IMR-90 (cell line): ENCODE measurements around the gene FNDC3B. TPM values are rescaled to one million over a fixed set of nuclear protein-coding genes. Genes with fewer than 3 reads are reported as not detected.

ENCODE experiments used
- ATAC-seq: fragments of 200-7000 bp; cut with Tn5 transposase; 2 replicates; pipeline ENCODE4 v1.9.1; 2020; ENCODE audit warnings: low read depth, mild to moderate bottlenecking, moderate library complexity
- BruUV-seq: library from RNA; stranded (reverse); fragments of 400-500 nt; replicated peaks from 2 replicates; lab custom pipeline; 2021; lab: Mats Ljungman, UMichigan
- CTCF ChIA-PET: fragments of 300-600 bp; formaldehyde crosslinking; extraction: SDS; loops from one replicate; lab custom pipeline; 2021; ENCODE audit warnings: antibody characterized with exemption; lab: Yijun Ruan, JAX
- POLR2A ChIA-PET: fragments of 300-600 bp; sonication (Branson Sonifier 250); formaldehyde crosslinking; loops from one replicate; lab custom pipeline; 2022; ENCODE audit warnings: antibody characterized with exemption; ENCODE audit not compliant: unreplicated experiment; lab: Charles Lee
- DNase-seq: peaks from one replicate; pipeline ENCODE4 v3.0.0; 2013
- H2AFZ ChIP-seq: replicated peaks from 2 replicates; pipeline ENCODE3; 2013; ENCODE audit warnings: low read length, mild to moderate bottlenecking; ENCODE audit not compliant: poor library complexity
- H2AK5ac ChIP-seq: 2 replicates; pipeline ENCODE4 v1.6.1; 2013; ENCODE audit warnings: low read depth, low read length, inconsistent platforms
- H2AK9ac ChIP-seq: replicated peaks from 2 replicates; pipeline ENCODE3; 2013; ENCODE audit warnings: mild to moderate bottlenecking, low read depth, low read length, moderate library complexity; ENCODE audit not compliant: poor library complexity
- H2BK120ac ChIP-seq: 2 replicates; pipeline ENCODE4 v1.6.1; 2013; ENCODE audit warnings: low read depth, low read length, inconsistent platforms
- H2BK15ac ChIP-seq: 3 replicates; pipeline ENCODE4 v1.6.1; 2013; ENCODE audit warnings: low read depth, low read length, inconsistent platforms
- H2BK20ac ChIP-seq: 2 replicates; pipeline ENCODE4 v1.6.1; 2013; ENCODE audit warnings: low read depth, mild to moderate bottlenecking, inconsistent platforms, low read length, moderate library complexity
- H2BK5ac ChIP-seq: 2 replicates; pipeline ENCODE4 v1.6.1; 2013; ENCODE audit warnings: mild to moderate bottlenecking, low read depth, low read length, inconsistent platforms; ENCODE audit not compliant: poor library complexity, severe bottlenecking
- H3K14ac ChIP-seq: replicated peaks from 2 replicates; pipeline ENCODE4 v1.6.1; 2013; ENCODE audit warnings: low read depth, low read length, inconsistent platforms
- H3K18ac ChIP-seq: 2 replicates; pipeline ENCODE4 v1.6.1; 2013; ENCODE audit warnings: low read depth, low read length, control low read depth
- H3K23ac ChIP-seq: 2 replicates; pipeline ENCODE4 v1.6.1; 2013; ENCODE audit warnings: low read depth, low read length, inconsistent platforms
- H3K27ac ChIP-seq: 2 replicates; pipeline ENCODE4 v1.5.1; 2013; ENCODE audit warnings: mild to moderate bottlenecking, control low read depth, low read length; ENCODE audit not compliant: insufficient read depth
- H3K27me3 ChIP-seq: 2 replicates; pipeline ENCODE4 v1.6.1; 2013; ENCODE audit warnings: low read length; ENCODE audit not compliant: control insufficient read depth, insufficient read depth
- H3K36me3 ChIP-seq: 2 replicates; pipeline ENCODE4 v1.6.1; 2013; ENCODE audit warnings: low read length, mixed read lengths; ENCODE audit not compliant: control insufficient read depth, insufficient read depth
- H3K4ac ChIP-seq: 2 replicates; pipeline ENCODE4 v1.6.1; 2013; ENCODE audit warnings: low read depth, low read length, inconsistent platforms
- H3K4me1 ChIP-seq: 2 replicates; pipeline ENCODE4 v1.6.1; 2013; ENCODE audit warnings: low read length, mixed read lengths; ENCODE audit not compliant: control insufficient read depth, insufficient read depth
- H3K4me2 ChIP-seq: 2 replicates; pipeline ENCODE4 v1.6.1; 2013; ENCODE audit warnings: low read depth, mild to moderate bottlenecking, control low read depth, low read length, moderate library complexity
- H3K4me3 ChIP-seq: 2 replicates; pipeline ENCODE4 v1.5.1; 2013; ENCODE audit warnings: low read depth, mild to moderate bottlenecking, control low read depth, low read length, moderate library complexity; ENCODE audit not compliant: insufficient read depth
- H3K56ac ChIP-seq: 2 replicates; pipeline ENCODE4 v1.6.1; 2013; ENCODE audit warnings: low read length, inconsistent platforms; ENCODE audit not compliant: insufficient read depth; ENCODE audit errors: extremely low read depth
- H3K79me1 ChIP-seq, 2 experiments: 2 replicates each; pipeline ENCODE4 v1.6.1; 2013; ENCODE audit warnings: low read length in 2 of 2, inconsistent platforms in 1 of 2, low read depth in 1 of 2
- H3K9ac ChIP-seq: 2 replicates; pipeline ENCODE4 v1.6.1; 2013; ENCODE audit warnings: low read depth, low read length, control low read depth
- H3K9me1 ChIP-seq: 2 replicates; pipeline ENCODE4 v1.6.1; 2013; ENCODE audit warnings: low read length, inconsistent platforms; ENCODE audit not compliant: insufficient read depth
- H3K9me3 ChIP-seq: 2 replicates; pipeline ENCODE4 v1.6.1; 2013; ENCODE audit warnings: low read length; ENCODE audit not compliant: control insufficient read depth, insufficient read depth
- H4K20me1 ChIP-seq: 2 replicates; pipeline ENCODE4 v1.6.1; 2013; ENCODE audit warnings: low read length, inconsistent platforms; ENCODE audit not compliant: insufficient read depth
- H4K5ac ChIP-seq: 2 replicates; pipeline ENCODE4 v1.6.1; 2013; ENCODE audit warnings: mild to moderate bottlenecking, low read depth, low read length, control low read depth
- H4K8ac ChIP-seq, 2 experiments: 2 replicates each; pipeline ENCODE4 v1.6.1; 2013; ENCODE audit warnings: low read depth in 2 of 2, low read length in 2 of 2, control low read depth in 1 of 2, inconsistent platforms in 1 of 2
- H4K91ac ChIP-seq: 2 replicates; pipeline ENCODE4 v1.6.1; 2013; ENCODE audit warnings: low read depth, low read length, inconsistent platforms; ENCODE audit not compliant: insufficient read depth
- BHLHE40 ChIP-seq: fragments of 150-350 bp; IDR thresholded peaks from 2 replicates; pipeline ENCODE4 v1.6.1; 2016; ENCODE audit warnings: mild to moderate bottlenecking, low read depth, low read length
- FOS ChIP-seq: fragments of 150-350 bp; IDR thresholded peaks from 2 replicates; pipeline ENCODE4 v1.6.1; 2016; ENCODE audit warnings: low read depth, low read length
- MAFK ChIP-seq: IDR thresholded peaks from 2 replicates; pipeline ENCODE4 v1.6.1; 2012; ENCODE audit warnings: low read depth, low read length, improper control_type of control experiment
- MXI1 ChIP-seq: IDR thresholded peaks from 2 replicates; pipeline ENCODE4 v1.6.1; 2012; ENCODE audit warnings: low read depth, mild to moderate bottlenecking, low read length, moderate library complexity, borderline replicate concordance
- SMC3 ChIP-seq: fragments of 150-350 bp; IDR thresholded peaks from 2 replicates; pipeline ENCODE4 v1.6.1; 2016; ENCODE audit warnings: low read depth, mild to moderate bottlenecking, antibody characterized with exemption, low read length, moderate library complexity
- WGBS, 2 experiments: methylation state at CpG; one replicate each; pipeline versions ENCODE4 v1.1.5 to v1.1.7; 2013; ENCODE audit warnings: missing lambda C conversion rate in 2 of 2; ENCODE audit not compliant: insufficient read length in 1 of 2; ENCODE audit errors: extremely low coverage in 2 of 2; 5-methylcytosine and 5-hydroxymethylcytosine counted together
- dilution Hi-C: fragments of 300-500 bp; cut with HindIII; formaldehyde crosslinking; loops from one replicate; pipeline ENCODE4 v1.14.3; 2018; ENCODE audit warnings: low sequenced_read_pairs; ENCODE audit not compliant: unreplicated experiment
- in situ Hi-C: fragments of 300-500 bp; cut with MboI; formaldehyde crosslinking; loops from 3 replicates; pipeline ENCODE4 v1.14.3; 2019; ENCODE audit warnings: low sequenced_read_pairs, inconsistent platforms, mixed read lengths
- intact Hi-C: fragments of 100-400 bp; cut with micrococcal nuclease; formaldehyde crosslinking; loops from 2 replicates; pipeline ENCODE4 v1.10.0; 2022
- polyA plus RNA-seq, 3 experiments: library from polyadenylated mRNA; depleted of rRNA; stranded (reverse); fragments of >200 nt; gene quantifications; 2 replicates each; pipeline ENCODE4 v1.2.3, GENCODE V29; 2012; ENCODE audit warnings: low replicate concordance in 1 of 3
- total RNA-seq: library from RNA; depleted of rRNA; stranded (reverse); fragments of >200 nt; gene quantifications from 2 replicates; pipeline ENCODE4 v1.2.3, GENCODE V29; 2012
- TF ChIP-seq, protein P1 (sequence below): fragments of 150-350 bp; IDR thresholded peaks from 2 replicates; pipeline ENCODE4 v1.6.1; 2016; ENCODE audit warnings: low read depth, mild to moderate bottlenecking, low read length, moderate library complexity, borderline replicate concordance
- TF ChIP-seq, protein P2 (sequence below): conservative IDR thresholded peaks from 2 replicates; pipeline ENCODE4 v1.5.1; 2012; ENCODE audit warnings: mild to moderate bottlenecking, low read depth, low read length, improper control_type of control experiment

The FNDC3B gene
- total and polyA plus RNA-seq, 2 of the 4 experiments (the other 2 are of a cell fraction) = 23.9 to 150 TPM

DNA sequence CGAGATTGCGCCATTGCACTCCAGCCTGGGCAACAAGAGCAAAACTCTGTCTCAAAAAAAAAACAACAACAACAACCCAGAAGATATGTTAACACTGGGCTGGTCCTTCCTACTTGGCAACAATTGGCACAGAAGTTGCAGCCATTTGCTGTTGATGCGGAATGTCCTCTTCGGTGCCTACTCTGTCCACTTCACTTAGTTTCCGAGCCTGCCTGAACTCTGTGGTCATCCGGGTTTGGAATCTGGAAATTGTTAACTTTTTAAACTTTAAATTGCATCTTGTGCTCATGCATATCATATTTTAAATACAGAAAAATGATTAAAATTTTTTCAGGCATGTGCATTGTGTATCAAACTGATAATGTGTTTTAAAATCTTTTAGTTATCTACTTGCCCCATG, 81.5 kb downstream of the FNDC3B start:
- no peak for ATAC-seq
- Histone ChIP-seq H3K18ac (no peak overlapping the region), H3K4me1 (peaks cover 16% of the 10 kb centered on the region), H4K91ac (no peak overlapping the region), H3K23ac (no peak overlapping the region), H3K14ac (no peak overlapping the region), H2BK5ac (no peak overlapping the region), H3K56ac (no peak overlapping the region), H2AFZ (no peak overlapping the region), H3K36me3 (peaks cover 21% of the 10 kb centered on the region), H3K4me3 (no peak overlapping the region), H2AK5ac (no peak overlapping the region), H3K79me1 (peaks cover 32 to 77% of the 10 kb centered on the region in 2 experiments), H2BK20ac (no peak overlapping the region), H3K27me3 (no peaks in the 10 kb centered on the region), H3K4me2 (no peak overlapping the region), H4K5ac (no peak overlapping the region), H3K4ac (no peak overlapping the region), H3K9me1 (peaks cover 15% of the 10 kb centered on the region), H2AK9ac (no peak overlapping the region), H4K8ac (no peak overlapping the region), H3K9me3 (no peaks in the 10 kb centered on the region), H3K27ac (no peak overlapping the region), H3K9ac (no peak overlapping the region), H2BK15ac (no peak overlapping the region), H2BK120ac (no peak overlapping the region), H4K20me1 (peaks cover 59% of the 10 kb centered on the region)
- DNase-seq = no peak
- POLR2A ChIA-PET = no interaction called here
- dilution Hi-C loops (no loop called here), in situ Hi-C loops (no loop called here), intact Hi-C loops (no loop called here)
- TF ChIP-seq MXI1 (no peak), FOS (no peak), SMC3 (no peak), MAFK (no peak), BHLHE40 (no peak)
- TF ChIP-seq, protein P1, sequence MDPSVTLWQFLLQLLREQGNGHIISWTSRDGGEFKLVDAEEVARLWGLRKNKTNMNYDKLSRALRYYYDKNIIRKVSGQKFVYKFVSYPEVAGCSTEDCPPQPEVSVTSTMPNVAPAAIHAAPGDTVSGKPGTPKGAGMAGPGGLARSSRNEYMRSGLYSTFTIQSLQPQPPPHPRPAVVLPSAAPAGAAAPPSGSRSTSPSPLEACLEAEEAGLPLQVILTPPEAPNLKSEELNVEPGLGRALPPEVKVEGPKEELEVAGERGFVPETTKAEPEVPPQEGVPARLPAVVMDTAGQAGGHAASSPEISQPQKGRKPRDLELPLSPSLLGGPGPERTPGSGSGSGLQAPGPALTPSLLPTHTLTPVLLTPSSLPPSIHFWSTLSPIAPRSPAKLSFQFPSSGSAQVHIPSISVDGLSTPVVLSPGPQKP = no peak
- TF ChIP-seq, protein P2, sequence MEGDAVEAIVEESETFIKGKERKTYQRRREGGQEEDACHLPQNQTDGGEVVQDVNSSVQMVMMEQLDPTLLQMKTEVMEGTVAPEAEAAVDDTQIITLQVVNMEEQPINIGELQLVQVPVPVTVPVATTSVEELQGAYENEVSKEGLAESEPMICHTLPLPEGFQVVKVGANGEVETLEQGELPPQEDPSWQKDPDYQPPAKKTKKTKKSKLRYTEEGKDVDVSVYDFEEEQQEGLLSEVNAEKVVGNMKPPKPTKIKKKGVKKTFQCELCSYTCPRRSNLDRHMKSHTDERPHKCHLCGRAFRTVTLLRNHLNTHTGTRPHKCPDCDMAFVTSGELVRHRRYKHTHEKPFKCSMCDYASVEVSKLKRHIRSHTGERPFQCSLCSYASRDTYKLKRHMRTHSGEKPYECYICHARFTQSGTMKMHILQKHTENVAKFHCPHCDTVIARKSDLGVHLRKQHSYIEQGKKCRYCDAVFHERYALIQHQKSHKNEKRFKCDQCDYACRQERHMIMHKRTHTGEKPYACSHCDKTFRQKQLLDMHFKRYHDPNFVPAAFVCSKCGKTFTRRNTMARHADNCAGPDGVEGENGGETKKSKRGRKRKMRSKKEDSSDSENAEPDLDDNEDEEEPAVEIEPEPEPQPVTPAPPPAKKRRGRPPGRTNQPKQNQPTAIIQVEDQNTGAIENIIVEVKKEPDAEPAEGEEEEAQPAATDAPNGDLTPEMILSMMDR = no peak
- CTCF ChIA-PET = no interaction called here
- BruUV-seq = no TSS peak
- WGBS, 2 experiments = no CpG with 5 or more reads among the region's 6 CpGs
